ENCODE data around the gene CTDSP1. TPM values are rescaled to one million over a fixed set of nuclear protein-coding genes. Genes with fewer than 3 reads are reported as not detected.

CTDSP1 gene
- total RNA-seq, 1 experiment from 2014 or later, result 25.4 TPM

DNA sequence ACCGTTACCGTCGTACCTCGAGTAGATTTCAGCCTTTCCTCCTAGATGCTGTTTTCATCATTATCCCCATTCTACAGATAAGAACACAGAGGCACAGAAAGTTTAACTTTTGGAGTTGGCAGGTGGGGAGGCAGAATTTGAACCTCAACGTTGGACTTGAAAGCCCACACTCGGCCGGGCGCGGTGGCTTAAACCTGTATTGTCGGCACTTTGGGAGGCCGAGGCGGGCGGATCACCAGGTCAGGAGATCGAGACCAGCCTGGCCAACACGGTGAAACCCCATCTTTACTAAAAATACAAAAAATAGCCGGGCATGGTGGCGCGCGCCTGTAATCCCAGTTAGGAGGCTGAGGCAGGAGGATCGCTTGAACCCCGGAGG lies 31.5 kb upstream of the CTDSP1 start:
- peak overlapping the region; percentile 77 for H3K4me3 Mint-ChIP-seq
- ChIA-PET CTCF (interaction anchor here (0.8 to 1.6 kb wide), 6 partner anchors 11 to 98 kb away, joined by 3 to 11 read pairs (median 4); partner anchors contain the start of genes AAMP, CATIP and PNKD), POLR2A (interaction anchor here (1.3 kb wide), 1 partner anchor 19 kb away, joined by 3 read pairs; no protein-coding TSS in a partner anchor)
- no peaks in the 10 kb centered on the region for H3K27me3 Mint-ChIP-seq (ENCODE audit: low read depth)
- ATAC-seq, result no peak
- peaks cover 6% of the 10 kb centered on the region; the same call in 1 of the 2 replicates for H3K4me1 Mint-ChIP-seq
- H3K36me3 Mint-ChIP-seq, result no peaks in the 10 kb centered on the region
- H3K9me3 Mint-ChIP-seq, result no peaks in the 10 kb centered on the region
- TF ChIP-seq, protein P1, sequence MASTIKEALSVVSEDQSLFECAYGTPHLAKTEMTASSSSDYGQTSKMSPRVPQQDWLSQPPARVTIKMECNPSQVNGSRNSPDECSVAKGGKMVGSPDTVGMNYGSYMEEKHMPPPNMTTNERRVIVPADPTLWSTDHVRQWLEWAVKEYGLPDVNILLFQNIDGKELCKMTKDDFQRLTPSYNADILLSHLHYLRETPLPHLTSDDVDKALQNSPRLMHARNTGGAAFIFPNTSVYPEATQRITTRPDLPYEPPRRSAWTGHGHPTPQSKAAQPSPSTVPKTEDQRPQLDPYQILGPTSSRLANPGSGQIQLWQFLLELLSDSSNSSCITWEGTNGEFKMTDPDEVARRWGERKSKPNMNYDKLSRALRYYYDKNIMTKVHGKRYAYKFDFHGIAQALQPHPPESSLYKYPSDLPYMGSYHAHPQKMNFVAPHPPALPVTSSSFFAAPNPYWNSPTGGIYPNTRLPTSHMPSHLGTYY (CRISPR knock-in tag; IDR thresholded peaks at IDR 0.05), result 0 out of 2 replicates have a peak, but pooled peaks have one; percentile 27
- TF ChIP-seq FOXJ3 (CRISPR knock-in tag; IDR thresholded peaks at IDR 0.05; ENCODE audit: borderline replicate concordance), result no peak
- TF ChIP-seq GTF2I (CRISPR knock-in tag; conservative IDR thresholded peaks at IDR 0.05), result peak; percentile 96
- no peak overlapping the region for H3K27ac Mint-ChIP-seq
- no peak for DNase-seq (ENCODE audit: low spot score)

DNA sequence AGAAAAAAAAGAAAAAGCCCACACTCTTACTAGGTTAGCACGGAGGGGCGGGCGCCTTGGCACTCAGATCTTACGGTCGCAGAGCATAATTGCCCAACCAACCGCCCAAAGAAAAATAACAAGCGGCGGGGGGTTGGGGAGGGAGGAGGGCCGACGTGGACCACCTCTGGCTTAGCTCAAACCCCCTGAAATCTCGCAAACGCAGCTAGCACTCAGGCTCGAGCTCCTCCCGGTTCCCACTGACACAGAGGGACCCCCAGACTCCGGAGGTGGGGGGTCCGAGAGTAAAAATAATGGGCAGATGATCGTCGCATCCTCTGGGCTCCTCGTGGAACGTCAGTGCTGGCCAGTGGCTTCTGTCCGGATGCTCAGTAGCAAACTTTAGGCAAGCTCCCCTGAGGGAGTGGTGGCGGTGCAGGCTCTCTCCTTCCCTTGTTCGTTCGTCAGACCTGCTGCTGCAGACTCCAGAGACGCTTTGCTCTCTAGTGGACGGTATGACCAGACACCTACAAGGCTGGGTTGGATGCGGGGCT lies 31.0 kb upstream of the CTDSP1 start:
- no peak overlapping the region for H3K27ac Mint-ChIP-seq
- H3K4me1 Mint-ChIP-seq, result peaks cover 6% of the 10 kb centered on the region; the same call in 1 of the 2 replicates
- ChIA-PET CTCF (interaction anchor here (0.8 to 1.5 kb wide), 4 partner anchors 12 to 98 kb away, joined by 3 to 11 read pairs (median 6); partner anchors contain the start of genes AAMP, CATIP and PNKD), POLR2A (no interaction called here)
- ATAC-seq (peak; percentile 54), DNase-seq (ENCODE audit: low spot score) (peak; percentile 47)
- H3K4me3 Mint-ChIP-seq, result peak overlapping the region; percentile 77
- no peaks in the 10 kb centered on the region for H3K27me3 Mint-ChIP-seq (ENCODE audit: low read depth)
- TF ChIP-seq, protein P2, sequence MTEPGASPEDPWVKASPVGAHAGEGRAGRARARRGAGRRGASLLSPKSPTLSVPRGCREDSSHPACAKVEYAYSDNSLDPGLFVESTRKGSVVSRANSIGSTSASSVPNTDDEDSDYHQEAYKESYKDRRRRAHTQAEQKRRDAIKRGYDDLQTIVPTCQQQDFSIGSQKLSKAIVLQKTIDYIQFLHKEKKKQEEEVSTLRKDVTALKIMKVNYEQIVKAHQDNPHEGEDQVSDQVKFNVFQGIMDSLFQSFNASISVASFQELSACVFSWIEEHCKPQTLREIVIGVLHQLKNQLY (CRISPR knock-in tag; IDR thresholded peaks at IDR 0.05), result no peak
- TF ChIP-seq MYBL2 (CRISPR knock-in tag; IDR thresholded peaks at IDR 0.05) (no peak), ZNF423 (CRISPR knock-in tag; IDR thresholded peaks at IDR 0.05) (no peak), FOXJ3 (CRISPR knock-in tag; IDR thresholded peaks at IDR 0.05; ENCODE audit: borderline replicate concordance) (no peak), OVOL2 (CRISPR knock-in tag; IDR thresholded peaks at IDR 0.05; ENCODE audit: borderline replicate concordance) (no peak), ETV6 (CRISPR knock-in tag; IDR thresholded peaks at IDR 0.05) (no peak), CREM (CRISPR knock-in tag; IDR thresholded peaks at IDR 0.05) (no peak), ZNF317 (CRISPR knock-in tag; IDR thresholded peaks at IDR 0.05; ENCODE audit: borderline replicate concordance, low read depth) (no peak), HMGA2 (CRISPR knock-in tag; IDR thresholded peaks at IDR 0.05) (no peak), TEAD4 (CRISPR knock-in tag; IDR thresholded peaks at IDR 0.05) (no peak), ZNF121 (CRISPR knock-in tag; IDR thresholded peaks at IDR 0.05) (no peak), FOXP1 (CRISPR knock-in tag; IDR thresholded peaks at IDR 0.05; ENCODE audit: borderline replicate concordance) (no peak), SOX15 (CRISPR knock-in tag; IDR thresholded peaks at IDR 0.05) (no peak), ZNF396 (CRISPR knock-in tag; IDR thresholded peaks at IDR 0.05; ENCODE audit: borderline replicate concordance) (no peak), TP53 (CRISPR knock-in tag; IDR thresholded peaks at IDR 0.05) (no peak), CREB1 (CRISPR knock-in tag; IDR thresholded peaks at IDR 0.05) (no peak)
- TF ChIP-seq, protein P3, sequence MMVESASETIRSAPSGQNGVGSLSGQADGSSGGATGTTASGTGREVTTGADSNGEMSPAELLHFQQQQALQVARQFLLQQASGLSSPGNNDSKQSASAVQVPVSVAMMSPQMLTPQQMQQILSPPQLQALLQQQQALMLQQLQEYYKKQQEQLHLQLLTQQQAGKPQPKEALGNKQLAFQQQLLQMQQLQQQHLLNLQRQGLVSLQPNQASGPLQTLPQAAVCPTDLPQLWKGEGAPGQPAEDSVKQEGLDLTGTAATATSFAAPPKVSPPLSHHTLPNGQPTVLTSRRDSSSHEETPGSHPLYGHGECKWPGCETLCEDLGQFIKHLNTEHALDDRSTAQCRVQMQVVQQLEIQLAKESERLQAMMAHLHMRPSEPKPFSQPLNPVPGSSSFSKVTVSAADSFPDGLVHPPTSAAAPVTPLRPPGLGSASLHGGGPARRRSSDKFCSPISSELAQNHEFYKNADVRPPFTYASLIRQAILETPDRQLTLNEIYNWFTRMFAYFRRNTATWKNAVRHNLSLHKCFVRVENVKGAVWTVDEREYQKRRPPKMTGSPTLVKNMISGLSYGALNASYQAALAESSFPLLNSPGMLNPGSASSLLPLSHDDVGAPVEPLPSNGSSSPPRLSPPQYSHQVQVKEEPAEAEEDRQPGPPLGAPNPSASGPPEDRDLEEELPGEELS (CRISPR knock-in tag; IDR thresholded peaks at IDR 0.05), result no peak
- TF ChIP-seq, protein P4, sequence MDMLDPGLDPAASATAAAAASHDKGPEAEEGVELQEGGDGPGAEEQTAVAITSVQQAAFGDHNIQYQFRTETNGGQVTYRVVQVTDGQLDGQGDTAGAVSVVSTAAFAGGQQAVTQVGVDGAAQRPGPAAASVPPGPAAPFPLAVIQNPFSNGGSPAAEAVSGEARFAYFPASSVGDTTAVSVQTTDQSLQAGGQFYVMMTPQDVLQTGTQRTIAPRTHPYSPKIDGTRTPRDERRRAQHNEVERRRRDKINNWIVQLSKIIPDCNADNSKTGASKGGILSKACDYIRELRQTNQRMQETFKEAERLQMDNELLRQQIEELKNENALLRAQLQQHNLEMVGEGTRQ (CRISPR knock-in tag; IDR thresholded peaks at IDR 0.05), result no peak
- TF ChIP-seq, protein P5, sequence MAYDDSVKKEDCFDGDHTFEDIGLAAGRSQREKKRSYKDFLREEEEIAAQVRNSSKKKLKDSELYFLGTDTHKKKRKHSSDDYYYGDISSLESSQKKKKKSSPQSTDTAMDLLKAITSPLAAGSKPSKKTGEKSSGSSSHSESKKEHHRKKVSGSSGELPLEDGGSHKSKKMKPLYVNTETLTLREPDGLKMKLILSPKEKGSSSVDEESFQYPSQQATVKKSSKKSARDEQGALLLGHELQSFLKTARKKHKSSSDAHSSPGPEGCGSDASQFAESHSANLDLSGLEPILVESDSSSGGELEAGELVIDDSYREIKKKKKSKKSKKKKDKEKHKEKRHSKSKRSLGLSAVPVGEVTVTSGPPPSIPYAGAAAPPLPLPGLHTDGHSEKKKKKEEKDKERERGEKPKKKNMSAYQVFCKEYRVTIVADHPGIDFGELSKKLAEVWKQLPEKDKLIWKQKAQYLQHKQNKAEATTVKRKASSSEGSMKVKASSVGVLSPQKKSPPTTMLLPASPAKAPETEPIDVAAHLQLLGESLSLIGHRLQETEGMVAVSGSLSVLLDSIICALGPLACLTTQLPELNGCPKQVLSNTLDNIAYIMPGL (CRISPR knock-in tag; IDR thresholded peaks at IDR 0.05), result no peak
- H3K36me3 Mint-ChIP-seq, result no peaks in the 10 kb centered on the region
- H3K9me3 Mint-ChIP-seq, result no peaks in the 10 kb centered on the region

All from WTC11 (cell line).